ENCODE data around the gene TOGARAM1.

TOGARAM1 gene

DNA sequence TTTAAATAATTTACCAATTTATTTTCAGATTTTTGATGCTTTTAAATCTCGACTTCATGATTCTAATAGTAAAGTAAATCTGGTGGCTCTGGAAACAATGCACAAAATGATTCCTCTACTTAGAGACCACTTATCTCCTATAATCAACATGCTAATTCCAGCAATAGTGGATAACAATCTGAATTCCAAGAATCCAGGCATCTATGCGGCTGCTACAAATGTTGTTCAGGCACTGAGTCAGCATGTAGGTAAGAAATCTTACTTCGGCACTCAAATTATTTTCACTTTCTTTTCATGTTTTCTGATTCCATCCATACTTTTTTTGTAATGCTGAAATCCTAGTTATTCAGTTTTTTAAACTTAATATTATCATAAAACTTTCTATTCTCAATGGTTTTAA is 106.4 kb downstream of the TOGARAM1 start:
- TF ChIP-seq, protein P1, sequence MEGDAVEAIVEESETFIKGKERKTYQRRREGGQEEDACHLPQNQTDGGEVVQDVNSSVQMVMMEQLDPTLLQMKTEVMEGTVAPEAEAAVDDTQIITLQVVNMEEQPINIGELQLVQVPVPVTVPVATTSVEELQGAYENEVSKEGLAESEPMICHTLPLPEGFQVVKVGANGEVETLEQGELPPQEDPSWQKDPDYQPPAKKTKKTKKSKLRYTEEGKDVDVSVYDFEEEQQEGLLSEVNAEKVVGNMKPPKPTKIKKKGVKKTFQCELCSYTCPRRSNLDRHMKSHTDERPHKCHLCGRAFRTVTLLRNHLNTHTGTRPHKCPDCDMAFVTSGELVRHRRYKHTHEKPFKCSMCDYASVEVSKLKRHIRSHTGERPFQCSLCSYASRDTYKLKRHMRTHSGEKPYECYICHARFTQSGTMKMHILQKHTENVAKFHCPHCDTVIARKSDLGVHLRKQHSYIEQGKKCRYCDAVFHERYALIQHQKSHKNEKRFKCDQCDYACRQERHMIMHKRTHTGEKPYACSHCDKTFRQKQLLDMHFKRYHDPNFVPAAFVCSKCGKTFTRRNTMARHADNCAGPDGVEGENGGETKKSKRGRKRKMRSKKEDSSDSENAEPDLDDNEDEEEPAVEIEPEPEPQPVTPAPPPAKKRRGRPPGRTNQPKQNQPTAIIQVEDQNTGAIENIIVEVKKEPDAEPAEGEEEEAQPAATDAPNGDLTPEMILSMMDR (IDR thresholded peaks at IDR 0.05; ENCODE audit: insufficient read depth, low read length, poor library complexity, severe bottlenecking) = no peak
- TF ChIP-seq EZH2phosphoT487 (conservative IDR thresholded peaks at IDR 0.05; ENCODE audit: low read length) = no peak
- Histone ChIP-seq H3K9me3 (ENCODE audit: insufficient read depth, low read length) (no peaks in the 10 kb centered on the region), H3F3A (ENCODE audit: insufficient read depth) (no peaks in the 10 kb centered on the region)

DNA sequence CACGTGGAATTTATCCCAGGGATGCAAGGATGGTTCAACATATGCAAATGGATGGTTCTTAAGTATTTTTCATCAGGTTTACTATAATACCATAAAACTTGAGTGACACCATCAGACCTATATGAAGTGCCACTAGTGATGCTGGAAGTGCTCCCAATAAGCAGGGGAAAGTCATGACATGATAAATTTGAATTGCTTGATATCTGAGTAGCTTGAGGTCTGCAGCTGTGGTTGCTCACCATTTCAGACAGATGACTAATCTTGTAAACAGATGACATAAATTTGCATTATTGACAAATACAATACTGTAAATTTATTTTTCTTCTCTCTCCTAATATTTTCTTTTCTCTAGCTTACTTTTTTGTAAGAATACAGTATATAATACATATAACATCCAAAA is 108.2 kb downstream of the TOGARAM1 start:
- Histone ChIP-seq H3K27ac (ENCODE audit: low read depth, low read length) (no peak overlapping the region), H3F3A (ENCODE audit: insufficient read depth) (no peaks in the 10 kb centered on the region), H3K9me3 (ENCODE audit: insufficient read depth, low read length) (no peaks in the 10 kb centered on the region), H3K36me3 (ENCODE audit: low read length) (peaks cover 11% of the 10 kb centered on the region; the same call in 1 of the 2 replicates), H4K20me1 (ENCODE audit: low read depth, low read length) (no peaks in the 10 kb centered on the region), H3K4me2 (ENCODE audit: low read depth, low read length, poor library complexity, severe bottlenecking) (no peak overlapping the region), H2AFZ (ENCODE audit: low read depth, low read length, severe bottlenecking) (no peak overlapping the region), H3K9ac (ENCODE audit: low read length) (no peak overlapping the region), H3K4me3 (ENCODE audit: insufficient read depth, low read length, poor library complexity, severe bottlenecking) (no peak overlapping the region), H3K79me2 (ENCODE audit: insufficient read depth, low read length) (no peaks in the 10 kb centered on the region), H3K9me2 (replicated peaks; ENCODE audit: insufficient read depth, low read length) (no peaks in the 10 kb centered on the region), H3K27me3 (ENCODE audit: low read length) (no peaks in the 10 kb centered on the region)
- TF ChIP-seq EZH2phosphoT487 (conservative IDR thresholded peaks at IDR 0.05; ENCODE audit: low read length) = no peak
- TF ChIP-seq, protein P1 (IDR thresholded peaks at IDR 0.05; ENCODE audit: insufficient read depth, low read length, poor library complexity, severe bottlenecking) = no peak

More for the DNA sequence above, 106.4 kb downstream of the TOGARAM1 start:
- Histone ChIP-seq H3K4me3 (ENCODE audit: insufficient read depth, low read length, poor library complexity, severe bottlenecking) (no peak overlapping the region), H3K36me3 (ENCODE audit: low read length) (peaks cover 13% of the 10 kb centered on the region; the same call in 1 of the 2 replicates), H2AFZ (ENCODE audit: low read depth, low read length, severe bottlenecking) (no peak overlapping the region), H3K27ac (ENCODE audit: low read depth, low read length) (no peak overlapping the region), H3K4me2 (ENCODE audit: low read depth, low read length, poor library complexity, severe bottlenecking) (no peak overlapping the region), H3K79me2 (ENCODE audit: insufficient read depth, low read length) (no peaks in the 10 kb centered on the region), H3K9ac (ENCODE audit: low read length) (no peak overlapping the region), H3K9me2 (replicated peaks; ENCODE audit: insufficient read depth, low read length) (no peaks in the 10 kb centered on the region), H4K20me1 (ENCODE audit: low read depth, low read length) (no peaks in the 10 kb centered on the region), H3K27me3 (ENCODE audit: low read length) (no peaks in the 10 kb centered on the region)

DNA sequence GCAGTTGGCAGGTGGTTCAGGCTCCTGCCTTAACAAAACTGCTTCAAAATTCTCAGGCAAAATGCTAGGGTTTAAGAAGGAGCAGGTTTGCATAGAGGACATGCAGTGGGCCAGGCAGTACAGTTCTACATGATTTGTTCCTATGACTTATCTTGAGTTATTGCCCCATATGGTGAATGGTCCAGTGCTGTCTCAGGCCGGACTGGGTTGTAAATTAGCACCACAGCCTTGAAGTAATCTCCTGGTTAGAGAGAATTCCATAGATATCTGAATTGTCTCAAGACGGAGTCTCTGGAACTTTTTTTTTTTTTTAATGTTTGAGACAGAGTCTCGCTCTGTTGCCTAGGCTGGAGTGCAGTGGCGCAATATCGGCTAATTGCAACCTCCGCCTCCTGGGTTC is 110.1 kb downstream of the TOGARAM1 start:
- H3K27me3 ChIP-seq (ENCODE audit: low read length) = no peaks in the 10 kb centered on the region
- H3K36me3 ChIP-seq (ENCODE audit: low read length) = peaks cover 6% of the 10 kb centered on the region; the same call in 1 of the 2 replicates
- H3K79me2 ChIP-seq (ENCODE audit: insufficient read depth, low read length) = no peaks in the 10 kb centered on the region
- H3K4me2 ChIP-seq (ENCODE audit: low read depth, low read length, poor library complexity, severe bottlenecking) = no peak overlapping the region
- no peaks in the 10 kb centered on the region for H4K20me1 ChIP-seq (ENCODE audit: low read depth, low read length)
- H3K9me3 ChIP-seq (ENCODE audit: insufficient read depth, low read length) = no peaks in the 10 kb centered on the region
- no peak overlapping the region for H2AFZ ChIP-seq (ENCODE audit: low read depth, low read length, severe bottlenecking)
- TF ChIP-seq, protein P1 (IDR thresholded peaks at IDR 0.05; ENCODE audit: insufficient read depth, low read length, poor library complexity, severe bottlenecking) = no peak
- no peak for TF ChIP-seq EZH2phosphoT487 (conservative IDR thresholded peaks at IDR 0.05; ENCODE audit: low read length)
- H3K4me3 ChIP-seq (ENCODE audit: insufficient read depth, low read length, poor library complexity, severe bottlenecking) = no peak overlapping the region
- H3K9ac ChIP-seq (ENCODE audit: low read length) = no peak overlapping the region
- H3F3A ChIP-seq (ENCODE audit: insufficient read depth) = no peaks in the 10 kb centered on the region
- H3K27ac ChIP-seq (ENCODE audit: low read depth, low read length) = no peak overlapping the region
- no peaks in the 10 kb centered on the region for H3K9me2 ChIP-seq (replicated peaks; ENCODE audit: insufficient read depth, low read length)
